ENCODE results near the gene CACNG4.

The CACNG4 gene

GRCh38 chr17:67004181-67004580 is 39.7 kb downstream of the CACNG4 start:
- Histone ChIP-seq H2BK5ac (ENCODE audit: low read length) (no peak overlapping the region), H4K8ac (ENCODE audit: low read depth, low read length) (no peak overlapping the region), H3K56ac (ENCODE audit: low read length) (no peak overlapping the region), H3K79me1 (ENCODE audit: low read length) (no peaks in the 10 kb centered on the region), H3K4me3 (ENCODE audit: low read length) (no peak overlapping the region), H3K27me3 (ENCODE audit: insufficient read depth, low read length, poor library complexity) (no peaks in the 10 kb centered on the region), H3K9ac (ENCODE audit: low read length) (no peak overlapping the region), H3K23ac (ENCODE audit: low read length) (no peak overlapping the region), H2BK120ac (ENCODE audit: low read depth, low read length) (no peak overlapping the region), H3K4ac (ENCODE audit: low read depth, low read length) (no peak overlapping the region), H2BK15ac (replicated peaks; ENCODE audit: low read depth) (no peak overlapping the region), H3K18ac (ENCODE audit: low read length) (no peak overlapping the region), H2AK5ac (ENCODE audit: low read length) (no peak overlapping the region), H4K5ac (ENCODE audit: low read length) (no peak overlapping the region), H3K79me2 (ENCODE audit: control insufficient read depth, insufficient read depth, low read length) (no peaks in the 10 kb centered on the region), H3K36me3 (ENCODE audit: control insufficient read depth, insufficient read depth, low read length) (no peaks in the 10 kb centered on the region), H3K27ac (ENCODE audit: low read depth, low read length) (no peak overlapping the region), H3K4me2 (ENCODE audit: low read length) (no peak overlapping the region), H3K4me1 (ENCODE audit: control insufficient read depth, low read depth, low read length) (no peaks in the 10 kb centered on the region)
- no peak for DNase-seq
- WGBS (ENCODE audit: extremely low coverage, insufficient coverage, low lambda C conversion rate), result no CpG with 5 or more reads among the region's 11 CpGs

DNA sequence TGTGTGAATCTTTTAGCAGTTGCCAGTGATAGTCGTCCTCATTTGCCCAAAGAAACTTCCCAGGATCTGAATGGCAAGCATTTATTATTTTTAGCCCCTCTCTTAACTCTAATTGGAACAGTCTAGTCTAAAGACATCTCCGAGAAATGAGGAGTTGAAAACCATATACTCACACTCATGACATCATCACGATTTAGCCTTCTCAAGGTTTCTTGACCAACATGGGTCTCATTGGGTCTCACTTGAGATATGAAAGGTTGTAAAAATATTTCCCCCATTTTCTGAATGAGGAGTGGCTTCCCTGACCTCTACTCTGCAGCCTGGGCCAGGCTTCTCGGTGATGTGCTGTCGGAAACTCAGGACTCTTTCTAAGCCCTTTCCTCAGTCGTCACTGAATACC is 42.8 kb downstream of the CACNG4 start:
- WGBS (ENCODE audit: extremely low coverage, insufficient coverage, low lambda C conversion rate), result no CpG with 5 or more reads among the region's 6 CpGs
- Histone ChIP-seq H3K4me3 (ENCODE audit: low read length) (no peak overlapping the region), H4K8ac (ENCODE audit: low read depth, low read length) (no peak overlapping the region), H2AK5ac (ENCODE audit: low read length) (no peak overlapping the region), H2BK120ac (ENCODE audit: low read depth, low read length) (no peak overlapping the region), H3K4me2 (ENCODE audit: low read length) (no peak overlapping the region), H3K4ac (ENCODE audit: low read depth, low read length) (no peak overlapping the region), H2BK5ac (ENCODE audit: low read length) (no peak overlapping the region), H2BK15ac (replicated peaks; ENCODE audit: low read depth) (no peak overlapping the region), H3K79me2 (ENCODE audit: control insufficient read depth, insufficient read depth, low read length) (no peaks in the 10 kb centered on the region), H3K79me1 (ENCODE audit: low read length) (no peaks in the 10 kb centered on the region), H3K23ac (ENCODE audit: low read length) (no peak overlapping the region), H4K5ac (ENCODE audit: low read length) (no peak overlapping the region), H3K9ac (ENCODE audit: low read length) (no peak overlapping the region), H3K4me1 (ENCODE audit: control insufficient read depth, low read depth, low read length) (no peaks in the 10 kb centered on the region), H3K18ac (ENCODE audit: low read length) (no peak overlapping the region), H3K27ac (ENCODE audit: low read depth, low read length) (no peak overlapping the region), H3K36me3 (ENCODE audit: control insufficient read depth, insufficient read depth, low read length) (no peaks in the 10 kb centered on the region), H3K27me3 (ENCODE audit: insufficient read depth, low read length, poor library complexity) (no peaks in the 10 kb centered on the region), H3K56ac (ENCODE audit: low read length) (no peak overlapping the region)
- no peak for DNase-seq

- Histone ChIP-seq H4K5ac (ENCODE audit: low read length) (no peak overlapping the region), H3K9ac (ENCODE audit: low read length) (no peak overlapping the region), H3K27ac (ENCODE audit: low read depth, low read length) (no peak overlapping the region), H3K4me2 (ENCODE audit: low read length) (no peak overlapping the region), H3K79me1 (ENCODE audit: low read length) (no peaks in the 10 kb centered on the region), H3K4ac (ENCODE audit: low read depth, low read length) (no peak overlapping the region), H3K56ac (ENCODE audit: low read length) (no peak overlapping the region), H3K23ac (ENCODE audit: low read length) (no peak overlapping the region), H4K8ac (ENCODE audit: low read depth, low read length) (no peak overlapping the region), H3K18ac (ENCODE audit: low read length) (no peak overlapping the region), H2AK5ac (ENCODE audit: low read length) (no peak overlapping the region), H2BK15ac (replicated peaks; ENCODE audit: low read depth) (no peak overlapping the region), H3K4me1 (ENCODE audit: control insufficient read depth, low read depth, low read length) (no peaks in the 10 kb centered on the region), H2BK120ac (ENCODE audit: low read depth, low read length) (no peak overlapping the region), H3K79me2 (ENCODE audit: control insufficient read depth, insufficient read depth, low read length) (no peaks in the 10 kb centered on the region), H3K27me3 (ENCODE audit: insufficient read depth, low read length, poor library complexity) (no peaks in the 10 kb centered on the region), H2BK5ac (ENCODE audit: low read length) (no peak overlapping the region), H3K36me3 (ENCODE audit: control insufficient read depth, insufficient read depth, low read length) (no peaks in the 10 kb centered on the region), H3K4me3 (ENCODE audit: low read length) (no peak overlapping the region)
- no peak for DNase-seq
- WGBS (ENCODE audit: extremely low coverage, insufficient coverage, low lambda C conversion rate), result no CpG with 5 or more reads among the region's 6 CpGs
Observed at GRCh38 chr17:67008101-67008500, 43.6 kb downstream of the CACNG4 start.

- WGBS (ENCODE audit: extremely low coverage, insufficient coverage, low lambda C conversion rate), result no CpG with 5 or more reads among the region's 9 CpGs
- Histone ChIP-seq H2BK15ac (replicated peaks; ENCODE audit: low read depth) (no peak overlapping the region), H2BK5ac (ENCODE audit: low read length) (no peak overlapping the region), H3K23ac (ENCODE audit: low read length) (no peak overlapping the region), H3K27ac (ENCODE audit: low read depth, low read length) (no peak overlapping the region), H3K4ac (ENCODE audit: low read depth, low read length) (no peak overlapping the region), H3K4me1 (ENCODE audit: control insufficient read depth, low read depth, low read length) (no peaks in the 10 kb centered on the region), H3K4me3 (ENCODE audit: low read length) (no peak overlapping the region), H3K79me2 (ENCODE audit: control insufficient read depth, insufficient read depth, low read length) (no peaks in the 10 kb centered on the region), H2BK120ac (ENCODE audit: low read depth, low read length) (no peak overlapping the region), H3K36me3 (ENCODE audit: control insufficient read depth, insufficient read depth, low read length) (no peaks in the 10 kb centered on the region), H3K9ac (ENCODE audit: low read length) (no peak overlapping the region), H3K27me3 (ENCODE audit: insufficient read depth, low read length, poor library complexity) (no peaks in the 10 kb centered on the region), H3K56ac (ENCODE audit: low read length) (no peak overlapping the region), H4K8ac (ENCODE audit: low read depth, low read length) (no peak overlapping the region), H3K4me2 (ENCODE audit: low read length) (no peak overlapping the region), H3K79me1 (ENCODE audit: low read length) (no peaks in the 10 kb centered on the region), H2AK5ac (ENCODE audit: low read length) (no peak overlapping the region), H3K18ac (ENCODE audit: low read length) (no peak overlapping the region), H4K5ac (ENCODE audit: low read length) (no peak overlapping the region)
- no peak for DNase-seq
Observed at GRCh38 chr17:67011527-67012175, 47.1 kb downstream of the CACNG4 start.

DNA sequence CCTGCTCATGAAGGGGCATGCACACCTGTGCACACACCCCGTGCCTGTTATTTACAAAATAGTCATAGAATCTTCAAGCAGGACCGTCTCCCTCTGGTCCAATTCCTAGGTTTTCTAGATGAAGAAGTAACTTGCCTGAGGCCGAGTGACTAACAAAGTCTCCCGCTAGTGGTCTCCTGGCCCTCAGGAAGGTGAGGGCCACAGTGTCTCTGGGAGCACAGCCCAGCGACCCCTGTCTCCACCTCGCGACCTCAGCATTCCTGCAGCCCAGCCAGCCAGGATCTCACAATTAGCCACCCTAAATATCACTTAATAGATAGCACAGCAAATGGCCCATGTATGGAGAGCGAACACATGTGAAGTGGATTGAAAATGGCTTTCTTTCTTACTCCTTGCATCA is 49.4 kb downstream of the CACNG4 start:
- Histone ChIP-seq H3K18ac (ENCODE audit: low read length) (no peak overlapping the region), H3K56ac (ENCODE audit: low read length) (no peak overlapping the region), H4K8ac (ENCODE audit: low read depth, low read length) (no peak overlapping the region), H3K79me1 (ENCODE audit: low read length) (no peaks in the 10 kb centered on the region), H3K36me3 (ENCODE audit: control insufficient read depth, insufficient read depth, low read length) (no peaks in the 10 kb centered on the region), H4K5ac (ENCODE audit: low read length) (no peak overlapping the region), H3K79me2 (ENCODE audit: control insufficient read depth, insufficient read depth, low read length) (no peaks in the 10 kb centered on the region), H3K27me3 (ENCODE audit: insufficient read depth, low read length, poor library complexity) (no peaks in the 10 kb centered on the region), H3K9ac (ENCODE audit: low read length) (no peak overlapping the region), H2BK15ac (replicated peaks; ENCODE audit: low read depth) (no peak overlapping the region), H2BK120ac (ENCODE audit: low read depth, low read length) (no peak overlapping the region), H3K4me2 (ENCODE audit: low read length) (no peak overlapping the region), H2BK5ac (ENCODE audit: low read length) (no peak overlapping the region), H3K4me3 (ENCODE audit: low read length) (no peak overlapping the region), H3K4ac (ENCODE audit: low read depth, low read length) (no peak overlapping the region), H3K4me1 (ENCODE audit: control insufficient read depth, low read depth, low read length) (no peaks in the 10 kb centered on the region), H3K23ac (ENCODE audit: low read length) (no peak overlapping the region), H3K27ac (ENCODE audit: low read depth, low read length) (no peak overlapping the region), H2AK5ac (ENCODE audit: low read length) (no peak overlapping the region)
- no CpG with 5 or more reads among the region's 8 CpGs for WGBS (ENCODE audit: extremely low coverage, insufficient coverage, low lambda C conversion rate)
- peak; percentile 32 for DNase-seq

GRCh38 chr17:67015001-67015400 is 50.5 kb downstream of the CACNG4 start:
- Histone ChIP-seq H3K23ac (ENCODE audit: low read length) (no peak overlapping the region), H3K4me2 (ENCODE audit: low read length) (no peak overlapping the region), H3K56ac (ENCODE audit: low read length) (no peak overlapping the region), H3K36me3 (ENCODE audit: control insufficient read depth, insufficient read depth, low read length) (no peaks in the 10 kb centered on the region), H3K9ac (ENCODE audit: low read length) (no peak overlapping the region), H3K79me1 (ENCODE audit: low read length) (no peaks in the 10 kb centered on the region), H3K27ac (ENCODE audit: low read depth, low read length) (no peak overlapping the region), H3K4me1 (ENCODE audit: control insufficient read depth, low read depth, low read length) (no peaks in the 10 kb centered on the region), H3K4ac (ENCODE audit: low read depth, low read length) (no peak overlapping the region), H3K27me3 (ENCODE audit: insufficient read depth, low read length, poor library complexity) (no peaks in the 10 kb centered on the region), H4K8ac (ENCODE audit: low read depth, low read length) (no peak overlapping the region), H3K79me2 (ENCODE audit: control insufficient read depth, insufficient read depth, low read length) (no peaks in the 10 kb centered on the region), H2BK5ac (ENCODE audit: low read length) (no peak overlapping the region), H2AK5ac (ENCODE audit: low read length) (no peak overlapping the region), H4K5ac (ENCODE audit: low read length) (no peak overlapping the region), H2BK15ac (replicated peaks; ENCODE audit: low read depth) (no peak overlapping the region), H2BK120ac (ENCODE audit: low read depth, low read length) (no peak overlapping the region), H3K4me3 (ENCODE audit: low read length) (no peak overlapping the region), H3K18ac (ENCODE audit: low read length) (no peak overlapping the region)
- no CpG with 5 or more reads among the region's 11 CpGs for WGBS (ENCODE audit: extremely low coverage, insufficient coverage, low lambda C conversion rate)
- DNase-seq, result no peak

Measured in mesendoderm (in vitro differentiated cells).